RCC 7860 (cell line): ENCODE results near the gene BCL2L1.

Experiments
- DNase-seq: peaks from one replicate; pipeline ENCODE4 v3.0.0-alpha.2; 2015; ENCODE audit warnings: low spot score
- FAIRE-seq: peaks from 2 replicates; lab custom pipeline; 2012; peaks lifted over from hg19 to GRCh38; lab: Jason Lieb, UNC

BCL2L1 gene

DNA sequence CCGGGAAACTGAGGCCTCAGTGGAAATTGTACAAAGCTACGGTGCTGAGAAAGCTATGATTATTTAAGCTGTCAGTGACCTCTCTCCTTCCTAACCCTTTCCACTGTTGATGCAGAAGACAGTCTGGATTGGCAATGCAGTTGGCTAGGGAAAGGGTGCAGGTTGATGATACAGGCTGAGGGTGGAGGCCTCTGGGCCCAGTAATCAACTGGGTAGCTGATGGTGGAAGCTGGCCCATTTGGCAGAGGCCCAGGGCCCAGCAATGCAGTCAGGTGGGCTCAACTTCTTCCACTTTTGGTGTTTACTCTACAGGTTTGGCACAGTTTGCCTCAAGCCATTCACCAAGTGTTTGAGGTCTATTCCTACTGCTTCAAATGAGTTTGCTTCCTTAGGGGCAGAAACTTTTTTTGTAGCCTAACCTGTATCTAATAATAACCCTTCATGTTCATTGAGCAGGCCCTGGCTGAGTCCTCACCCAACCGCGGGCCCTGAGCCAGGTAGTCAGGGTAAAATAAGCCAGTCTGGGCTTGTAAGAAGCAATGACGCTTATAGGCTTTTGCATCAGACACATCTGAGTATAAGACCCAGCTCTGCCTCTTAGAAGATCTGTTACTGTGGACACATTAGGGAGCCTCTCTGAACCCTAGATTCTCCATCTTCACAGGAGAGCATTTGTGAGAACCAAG is 12.1 kb downstream of the BCL2L1 start:
- DNase-seq, result no peak
- no peak for FAIRE-seq

DNA sequence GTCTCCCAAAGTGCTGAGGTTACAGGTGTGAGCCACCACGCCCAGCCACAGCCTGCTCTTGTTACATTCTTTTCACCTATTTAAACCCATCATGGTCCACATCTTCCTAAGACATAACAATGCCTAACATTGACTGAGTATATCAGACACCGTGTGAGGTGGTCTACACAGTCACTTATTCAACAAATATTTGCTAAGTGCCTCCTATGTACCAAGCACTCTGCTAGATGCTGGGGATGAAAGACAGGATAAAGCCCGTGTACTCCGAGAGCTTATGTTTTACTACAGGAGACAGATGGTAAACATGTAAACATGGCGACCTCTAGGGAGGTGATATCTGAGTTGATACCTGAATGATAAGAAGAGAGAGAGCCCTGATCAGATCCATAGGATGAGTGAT is 12.7 kb downstream of the BCL2L1 start:
- DNase-seq, result no peak

DNA sequence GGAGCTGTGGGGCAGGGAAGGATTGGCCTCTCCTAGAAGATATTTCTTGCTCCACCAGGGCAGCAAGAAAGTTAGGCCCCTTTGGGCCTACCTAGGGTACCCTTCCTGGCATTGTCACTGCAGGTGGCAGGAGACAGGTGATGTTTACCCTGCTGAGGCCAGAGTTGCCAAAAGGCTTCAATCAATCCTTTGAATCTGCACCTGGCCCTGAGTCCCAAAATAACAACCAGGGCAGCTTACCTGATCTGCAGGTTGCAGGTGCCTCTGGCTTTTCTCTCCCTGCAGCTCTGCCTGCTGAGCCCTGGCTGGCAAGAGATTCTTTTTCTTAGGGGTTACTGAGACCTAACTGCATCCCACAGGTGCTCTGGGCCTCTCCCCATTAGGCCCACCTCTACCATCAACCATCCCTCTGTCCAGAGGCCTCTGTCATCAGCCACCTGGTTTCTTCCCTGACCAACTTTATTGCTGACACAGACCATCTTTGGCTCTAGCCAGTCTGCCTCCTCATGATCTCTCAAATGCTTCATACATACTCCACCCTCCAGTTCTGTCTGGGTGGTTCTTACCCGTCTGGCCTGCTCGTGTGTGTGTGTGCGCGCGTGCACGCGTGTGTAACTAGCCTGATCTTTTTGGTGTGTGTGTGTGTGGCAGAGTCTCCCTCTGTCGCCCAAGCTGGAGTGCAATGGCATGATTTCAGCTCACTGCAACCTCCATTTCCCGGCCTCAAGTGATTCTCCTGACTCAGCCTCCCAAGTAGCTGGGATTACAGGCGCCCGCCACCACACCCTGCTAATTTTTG is 13.7 kb downstream of the BCL2L1 start:
- DNase-seq (no peak), FAIRE-seq (no peak)

More for the DNA sequence above, 12.7 kb downstream of the BCL2L1 start:
- no peak for FAIRE-seq

DNA sequence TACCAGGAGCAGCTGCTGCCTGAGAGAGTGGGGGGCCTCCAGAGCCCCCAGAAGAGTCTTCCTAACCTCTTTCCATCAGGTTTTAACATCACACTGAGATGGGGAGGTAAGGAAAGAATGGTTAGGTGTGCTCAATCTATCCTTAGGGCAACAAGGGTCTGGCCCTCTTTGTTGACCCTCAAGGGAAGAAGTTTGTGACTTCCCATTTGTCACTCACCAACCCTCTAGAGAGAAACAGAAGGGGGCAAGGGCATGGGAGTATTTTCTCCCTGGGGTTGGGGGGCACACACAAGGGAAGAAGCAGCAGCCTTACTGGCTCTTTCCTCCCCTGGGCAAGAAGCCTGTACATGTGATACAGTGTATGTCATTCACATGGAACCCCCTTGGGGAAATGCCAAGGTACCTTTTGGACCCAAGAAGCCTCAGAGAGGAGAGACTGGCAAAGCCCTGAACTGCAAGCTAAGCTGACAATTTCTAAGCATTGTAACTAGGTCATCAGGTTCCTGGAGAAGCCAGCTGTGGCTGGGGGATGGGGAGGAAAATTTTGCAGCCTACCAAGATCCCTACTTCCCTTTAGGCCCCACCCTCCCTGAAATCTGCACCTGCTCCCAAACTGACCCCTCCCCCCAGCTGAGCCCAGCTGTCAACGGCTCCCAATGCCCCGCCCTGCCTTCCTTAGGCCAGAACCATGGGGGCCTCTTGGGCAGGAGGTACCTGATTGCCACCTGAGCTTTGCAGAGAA is 14.5 kb downstream of the BCL2L1 start:
- DNase-seq (no peak), FAIRE-seq (no peak)

DNA sequence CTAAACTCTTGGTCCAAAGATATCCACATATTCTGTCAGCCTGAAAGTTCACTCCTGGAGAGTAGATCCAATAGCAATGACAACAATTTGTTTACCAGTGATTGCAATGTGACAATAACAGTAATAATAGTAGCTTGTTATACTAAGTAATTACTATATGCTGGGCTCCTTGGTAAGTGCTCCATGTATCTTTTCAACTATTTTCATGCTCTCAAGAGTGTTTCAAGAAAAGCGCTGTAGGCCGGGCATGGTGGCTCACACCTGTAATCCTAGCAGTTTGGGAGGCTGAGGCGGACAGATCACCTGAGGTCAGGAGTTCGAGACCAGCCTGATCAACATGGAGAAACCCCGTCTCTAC is 15.4 kb downstream of the BCL2L1 start:
- DNase-seq (no peak), FAIRE-seq (no peak)

DNA sequence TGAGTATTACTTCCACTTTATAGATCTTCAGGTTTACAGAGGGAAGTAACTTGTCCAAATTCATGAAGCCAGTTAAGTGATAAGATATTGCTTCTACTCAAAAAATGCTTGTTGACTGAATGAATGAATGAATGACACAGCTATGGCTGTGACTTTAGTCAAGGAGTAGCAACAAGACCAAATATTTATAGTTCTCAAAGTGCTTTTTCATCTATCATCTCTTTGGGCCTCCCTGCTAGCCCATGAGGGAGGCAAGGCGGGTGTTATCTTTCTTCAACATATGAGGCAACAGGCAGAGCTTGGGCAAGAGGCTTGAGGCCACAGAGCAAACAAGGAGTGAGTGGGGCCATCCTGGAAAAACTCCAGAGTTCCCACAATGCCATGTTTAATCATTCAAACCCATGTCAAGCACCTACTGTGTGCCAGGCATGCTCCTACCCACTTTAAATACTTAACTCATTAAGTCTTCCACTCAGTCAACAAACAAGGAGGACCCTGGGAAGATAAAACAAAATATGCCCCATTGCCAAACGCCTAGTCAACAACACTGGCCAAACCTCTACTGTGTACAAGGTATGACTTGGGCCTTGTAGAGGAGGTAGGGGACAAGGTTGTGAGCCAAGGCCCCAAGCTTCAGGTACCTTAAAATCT is 15.9 kb downstream of the BCL2L1 start:
- no peak for FAIRE-seq
- no peak for DNase-seq

DNA sequence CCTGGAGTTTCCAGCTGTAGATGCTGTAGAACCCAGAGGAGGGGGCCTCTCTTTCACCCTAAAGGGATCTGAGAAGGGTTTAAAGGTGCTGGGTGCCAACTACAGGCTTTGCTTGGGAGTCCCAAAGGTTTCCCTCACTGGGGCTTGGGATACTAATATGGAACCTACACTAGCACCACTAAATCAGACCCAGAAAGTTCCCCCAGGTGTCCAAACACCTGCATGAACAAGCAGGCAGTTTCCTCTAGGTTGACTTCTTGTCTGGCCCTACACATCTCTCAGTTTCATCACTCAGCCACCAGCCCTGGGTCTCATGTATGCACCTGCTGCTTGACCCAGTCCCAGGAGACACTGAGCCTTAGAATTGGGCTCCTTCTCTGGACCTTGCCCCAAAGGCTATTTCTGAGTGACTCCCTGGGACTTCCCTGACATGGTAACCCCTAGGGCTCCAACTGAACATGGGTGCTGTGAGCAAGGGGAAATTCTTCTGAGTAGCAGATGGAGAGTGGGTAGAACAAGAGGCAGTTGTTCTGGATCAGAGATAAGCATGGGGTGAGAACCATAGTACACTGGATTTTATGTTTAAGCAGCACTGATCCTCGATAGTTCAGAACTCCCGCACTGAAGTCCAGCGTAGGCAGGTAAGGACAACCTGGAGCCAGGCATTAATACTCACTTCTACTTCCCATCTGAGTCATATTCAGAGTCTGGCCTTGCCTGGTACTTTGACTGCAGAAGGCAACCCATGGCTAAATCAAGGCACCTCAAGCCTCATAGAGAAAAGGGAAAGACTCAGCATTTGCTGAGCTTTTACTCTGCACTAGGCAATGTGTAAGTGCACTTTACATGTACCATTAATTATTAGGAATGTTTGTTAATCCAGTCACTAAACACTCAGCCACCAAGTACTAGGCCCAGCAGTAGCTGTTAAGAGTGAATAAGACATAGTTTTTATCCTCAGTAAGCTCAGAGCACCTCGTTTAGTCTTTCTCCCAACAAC is 16.8 kb downstream of the BCL2L1 start:
- DNase-seq, result no peak
- no peak for FAIRE-seq

DNA sequence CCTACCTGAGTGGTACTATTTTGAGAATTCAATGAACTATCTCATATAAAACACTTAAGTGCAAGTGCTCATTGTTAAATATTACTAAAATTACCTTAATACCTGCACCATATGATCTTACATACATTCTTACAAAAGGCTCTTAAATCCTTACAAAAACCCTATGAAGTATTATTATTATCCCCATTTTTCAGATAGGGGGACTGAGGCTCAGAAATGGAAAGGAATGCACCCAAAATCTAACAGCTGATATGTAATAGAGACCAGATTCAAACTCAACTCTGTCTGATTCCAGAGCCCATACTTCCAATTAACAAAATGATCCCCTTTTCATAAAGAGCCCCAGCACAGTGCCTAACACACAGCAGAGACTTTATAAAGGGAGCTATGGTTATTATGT is 17.5 kb downstream of the BCL2L1 start:
- FAIRE-seq (no peak), DNase-seq (no peak)

DNA sequence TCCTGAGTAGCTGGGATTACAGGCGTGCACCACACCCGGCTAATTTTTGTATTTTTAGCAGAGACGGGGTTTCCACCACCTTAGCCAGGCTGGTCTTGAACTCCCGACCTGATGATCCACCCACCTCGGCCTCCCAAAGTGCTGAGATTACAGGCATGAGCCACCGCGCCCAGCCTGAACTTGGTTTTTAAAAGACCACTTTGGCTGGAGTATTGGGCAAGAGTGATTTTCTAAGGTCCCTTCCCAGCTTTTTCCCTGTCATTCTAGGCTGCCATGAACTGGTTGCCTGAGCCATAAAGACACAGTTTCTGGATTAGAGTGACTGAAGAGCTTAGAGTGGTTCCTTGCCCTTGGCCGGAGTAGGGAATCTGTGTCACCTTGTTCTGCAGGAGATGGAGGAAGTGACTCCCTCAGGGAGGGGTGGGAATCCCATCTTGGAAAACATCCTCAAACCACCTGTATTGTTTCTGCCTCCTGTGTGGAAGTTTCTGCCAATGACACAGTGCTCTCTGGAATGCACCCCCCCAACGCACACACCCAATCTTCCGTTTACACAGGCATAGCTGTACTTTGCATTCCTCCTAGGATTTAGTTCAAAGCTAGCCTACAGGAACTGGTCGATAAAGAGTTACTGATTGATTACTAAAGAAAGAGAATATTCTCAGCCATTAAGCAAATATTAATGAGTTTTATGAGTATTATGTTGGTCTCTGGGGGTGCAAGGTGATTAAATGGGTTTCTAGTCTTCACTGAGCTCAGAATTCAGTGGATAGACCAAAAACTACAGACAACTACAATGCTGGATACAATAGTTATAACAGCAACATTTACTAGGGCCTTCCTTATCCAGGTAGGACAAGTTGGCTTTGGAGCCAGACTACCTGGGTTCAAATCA is 18.2 kb downstream of the BCL2L1 start:
- DNase-seq (peak; percentile 89), FAIRE-seq (peak; percentile 81)

DNA sequence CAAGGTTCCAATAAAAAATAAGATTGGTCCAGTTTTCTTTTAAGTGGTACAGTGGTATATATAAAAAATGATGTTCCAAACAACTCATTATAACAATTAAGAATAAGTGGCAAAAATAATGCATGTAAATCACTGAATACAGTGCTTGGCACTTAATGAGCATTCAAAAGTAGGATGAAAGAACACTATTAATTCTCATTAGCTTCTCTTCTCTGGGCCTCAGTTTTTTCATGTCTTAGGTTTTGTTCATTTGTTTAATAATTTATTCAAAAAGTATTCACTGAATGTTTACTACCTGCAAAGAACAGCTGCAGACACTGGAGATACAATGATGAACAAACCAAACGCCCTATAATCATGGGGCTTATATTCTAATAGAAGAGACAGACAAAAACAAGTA is 21.1 kb downstream of the BCL2L1 start:
- FAIRE-seq (no peak), DNase-seq (no peak)

DNA sequence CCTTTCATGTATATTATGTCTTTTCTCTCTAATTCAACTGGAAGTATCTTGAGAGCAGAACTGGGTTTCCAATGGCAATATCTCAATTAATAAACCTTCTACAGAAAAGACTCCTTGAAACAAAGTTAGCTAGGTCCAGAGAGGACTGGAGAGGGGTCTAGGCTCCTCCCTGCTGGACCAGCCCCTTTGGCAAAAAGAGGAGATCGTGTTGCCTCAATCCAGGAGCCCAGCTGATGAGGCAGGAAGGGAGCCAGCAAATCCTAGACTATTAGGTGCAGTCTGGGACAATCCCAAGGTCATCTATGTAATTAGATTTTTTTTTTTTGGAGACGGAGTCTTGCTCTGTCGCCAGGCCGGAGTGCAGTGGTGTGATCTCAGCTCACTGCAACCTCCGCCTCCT is 21.9 kb downstream of the BCL2L1 start:
- DNase-seq (no peak), FAIRE-seq (no peak)

DNA sequence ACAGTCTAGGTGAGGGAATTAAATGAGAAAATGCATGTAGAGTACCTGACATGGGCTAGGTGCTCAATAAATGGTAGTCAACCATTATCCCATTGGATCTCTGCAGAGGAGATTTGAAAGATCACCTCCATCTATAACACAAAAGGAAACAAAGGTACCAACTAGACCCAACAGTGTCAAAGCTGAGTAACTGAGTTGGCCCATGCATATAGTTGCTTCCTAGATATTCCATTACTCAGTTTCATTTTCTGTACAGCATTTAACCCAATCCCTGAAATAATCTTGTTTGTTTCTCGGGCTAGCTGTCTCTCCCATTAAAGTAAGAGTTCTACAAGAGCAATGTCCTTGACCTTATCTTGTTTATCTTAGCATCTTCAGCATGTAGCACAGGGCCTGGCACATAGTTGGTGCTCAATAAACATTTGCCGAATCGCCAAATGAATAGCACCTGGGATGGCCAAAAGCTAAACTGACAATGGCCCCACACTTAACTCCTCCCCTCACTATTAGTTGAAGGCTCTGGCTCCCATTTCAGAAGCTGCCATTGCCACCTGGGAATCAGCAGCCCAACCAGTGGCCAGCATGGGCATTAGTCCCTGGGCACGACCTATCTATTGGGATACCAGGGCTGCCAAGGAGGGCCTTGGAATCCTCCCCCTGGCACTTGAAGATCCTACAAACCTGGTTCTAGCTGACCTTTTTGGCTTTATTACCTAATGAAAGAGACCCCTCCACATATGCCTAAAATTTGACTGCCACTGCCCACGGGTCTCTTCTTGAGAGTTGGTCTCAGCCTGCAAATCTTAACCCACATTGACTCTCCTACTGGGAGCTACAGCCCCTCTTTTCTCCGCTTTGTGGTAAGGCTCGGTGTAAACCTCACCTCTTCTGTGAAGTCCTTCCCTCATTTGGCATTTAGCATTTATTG is 22.6 kb downstream of the BCL2L1 start:
- DNase-seq (no peak), FAIRE-seq (no peak)

DNA sequence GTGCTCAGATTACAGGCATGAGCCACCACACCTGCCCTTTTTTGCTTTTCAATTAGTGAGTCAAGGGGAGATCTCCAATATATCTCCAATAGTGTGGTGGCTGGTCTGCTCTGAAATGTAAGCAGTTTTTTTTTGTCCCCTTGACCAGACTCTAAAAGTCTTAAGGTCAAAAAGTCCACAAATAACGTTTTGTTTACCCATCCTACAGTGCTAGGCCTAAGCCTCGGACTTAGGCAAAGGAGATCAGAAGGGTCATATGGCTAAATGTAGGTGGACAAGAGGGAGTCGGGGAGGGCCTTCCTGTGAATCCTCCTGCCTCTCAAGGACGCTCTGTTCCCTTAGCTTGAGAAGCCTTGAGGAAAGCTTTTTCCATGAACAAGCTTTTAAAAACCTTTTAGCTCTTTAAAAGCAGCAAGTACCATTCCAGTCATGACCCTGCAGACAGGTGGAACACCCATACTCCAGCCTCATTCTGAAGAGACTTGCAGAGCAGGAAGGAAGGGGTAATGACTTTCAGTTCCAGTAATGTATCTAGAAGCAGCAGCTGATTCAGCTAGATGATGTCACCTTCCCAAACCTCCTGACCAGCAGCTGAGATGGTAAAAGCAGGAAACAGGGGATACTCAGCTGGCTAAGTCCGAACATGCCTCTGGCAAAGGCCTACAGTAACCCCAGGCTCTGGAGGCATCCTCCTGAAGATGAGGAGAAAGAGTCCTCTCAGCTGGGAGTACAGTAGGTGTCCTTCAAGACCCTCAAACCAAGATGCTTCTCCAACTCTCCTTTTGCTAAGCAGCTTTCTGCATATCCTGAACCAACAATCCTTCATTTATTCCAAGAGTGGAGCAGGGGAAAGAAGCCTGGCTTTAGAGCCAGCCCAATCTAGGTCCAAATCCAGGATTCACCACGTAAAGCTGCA is 23.6 kb downstream of the BCL2L1 start:
- peak; percentile 88 for FAIRE-seq
- DNase-seq, result peak; percentile 93

DNA sequence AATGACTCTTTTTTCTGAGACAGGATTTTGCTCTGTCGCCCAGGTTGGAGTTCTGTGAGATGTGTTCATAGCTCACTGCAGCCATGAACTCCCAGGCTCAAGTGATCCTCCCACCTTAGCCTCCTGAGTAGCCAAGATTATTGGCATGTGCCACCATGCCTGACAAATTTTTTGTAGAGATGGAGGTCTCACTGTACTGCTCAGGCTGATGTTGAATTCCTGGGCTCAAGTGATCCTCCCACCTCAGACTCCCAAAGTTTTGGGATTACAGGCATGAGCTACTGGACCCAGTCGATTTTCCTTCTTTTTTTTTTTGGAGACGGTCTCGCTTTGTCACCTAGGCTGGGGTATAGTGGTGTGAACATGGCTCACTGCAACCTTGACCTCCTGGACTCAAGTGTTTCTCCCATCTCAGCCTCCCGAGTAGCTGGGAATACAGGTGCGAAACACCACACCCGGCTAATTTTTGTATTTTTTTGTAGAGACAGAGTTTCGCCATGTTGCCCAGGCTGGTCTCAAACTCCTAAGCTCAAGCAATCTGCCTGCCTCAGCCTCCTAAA is 24.3 kb downstream of the BCL2L1 start:
- FAIRE-seq (no peak), DNase-seq (no peak)

DNA sequence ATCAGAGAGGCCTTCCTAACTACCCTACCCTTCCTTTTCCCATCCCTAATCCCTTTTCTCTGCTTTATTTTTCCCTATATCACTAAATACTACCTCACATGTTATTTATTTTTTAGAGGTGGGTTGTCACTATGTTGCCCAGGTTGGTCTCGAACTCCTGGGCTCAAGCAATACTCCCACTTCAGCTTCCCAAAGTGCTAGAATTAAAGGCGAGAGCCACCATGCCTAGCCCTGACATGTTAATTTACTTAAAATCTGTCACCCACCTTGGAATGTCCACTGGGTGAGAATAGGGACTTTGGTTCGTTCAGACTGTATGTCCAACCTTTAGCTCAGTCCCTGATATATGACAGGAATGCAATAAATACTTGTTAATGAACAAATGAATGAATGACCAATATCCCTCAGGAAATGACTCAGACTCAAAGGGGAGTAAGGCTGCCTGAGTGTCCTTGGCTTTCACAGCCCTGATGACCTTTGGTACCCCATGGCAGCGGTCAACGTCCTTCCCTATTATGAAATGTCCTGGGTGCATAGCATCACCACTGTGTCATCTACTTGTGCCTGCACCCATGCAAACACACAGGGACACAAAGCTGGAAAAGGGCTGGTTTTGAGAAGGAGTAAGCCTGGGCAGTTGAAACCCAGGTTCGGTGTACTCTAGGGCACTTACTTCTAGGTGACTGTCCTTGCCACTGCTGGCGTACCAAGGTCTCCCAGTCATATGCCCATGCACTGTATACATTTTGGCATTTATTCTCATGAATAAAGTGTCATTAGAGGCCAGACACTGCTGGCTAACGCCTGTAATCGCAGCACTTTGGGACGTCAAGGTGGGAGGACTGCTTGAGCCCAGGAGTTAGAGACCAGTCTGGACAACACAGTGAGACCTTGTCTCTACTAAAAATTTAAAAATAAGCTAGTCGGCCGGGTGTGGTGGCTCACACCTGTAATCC is 26.5 kb downstream of the BCL2L1 start:
- FAIRE-seq (peak; percentile 95), DNase-seq (peak; percentile 99)
